HG03135 (cell line): ENCODE measurements around the gene PACSIN3.
"Not testable (repeated sequence)": the region's sequence is repeated elsewhere in the genome, so short reads cannot be mapped to it uniquely, and the experiment has no call there.

Experiments
- ATAC-seq: cut with Tn5 transposase; IDR thresholded peaks from one replicate; pipeline ENCODE4 v1.9.1; 2021; ENCODE audit warnings: mild to moderate bottlenecking, moderate library complexity; ENCODE audit not compliant: unreplicated experiment

Gene PACSIN3

GRCh38 chr11:47186076-47186699 is at the start of gene PACSIN3:
Gene PACSIN3, minus strand, starts transcription at chr11:47186434. Its CDS starts 3,707 bp downstream, at chr11:47182727.
- ATAC-seq, result peak; percentile 50

GRCh38 chr11:47235163-47235562 is 48.9 kb upstream of the PACSIN3 start:
- no peak for ATAC-seq

GRCh38 chr11:47234669-47235100 is 48.5 kb upstream of the PACSIN3 start:
- no peak for ATAC-seq

- ATAC-seq, result no peak
These were observed 47.9 kb upstream of the PACSIN3 start for GRCh38 chr11:47233989-47234668.

- ATAC-seq, result no peak
These were observed 46.8 kb upstream of the PACSIN3 start for GRCh38 chr11:47233051-47233450.

GRCh38 chr11:47229161-47229560 is 42.9 kb upstream of the PACSIN3 start:
- no peak for ATAC-seq

GRCh38 chr11:47225552-47226400 is 39.5 kb upstream of the PACSIN3 start:
- ATAC-seq, result peak; percentile 73

GRCh38 chr11:47222696-47223095 is 36.5 kb upstream of the PACSIN3 start:
- ATAC-seq, result no peak

- no peak for ATAC-seq
These were observed 34.2 kb upstream of the PACSIN3 start for GRCh38 chr11:47220401-47220821.

- ATAC-seq, result no peak
These were observed 30.0 kb upstream of the PACSIN3 start for GRCh38 chr11:47216121-47216798.

GRCh38 chr11:47215366-47215910 is 29.2 kb upstream of the PACSIN3 start:
- no peak for ATAC-seq

- peak; percentile 58 for ATAC-seq
These were observed 27.8 kb upstream of the PACSIN3 start for GRCh38 chr11:47213950-47214565.

GRCh38 chr11:47212938-47213337 is 26.7 kb upstream of the PACSIN3 start:
- ATAC-seq, result no peak

GRCh38 chr11:47208628-47209027 is 22.4 kb upstream of the PACSIN3 start:
- no peak for ATAC-seq

GRCh38 chr11:47208008-47208552 is 21.8 kb upstream of the PACSIN3 start:
- ATAC-seq, result not testable (repeated sequence)

GRCh38 chr11:47207459-47207858 is 21.2 kb upstream of the PACSIN3 start:
- no peak for ATAC-seq

GRCh38 chr11:47206577-47206976 is 20.3 kb upstream of the PACSIN3 start:
- ATAC-seq, result not testable (repeated sequence)

- ATAC-seq, result no peak
These were observed 18.4 kb upstream of the PACSIN3 start for GRCh38 chr11:47204637-47204989.

GRCh38 chr11:47202576-47202975 is 16.3 kb upstream of the PACSIN3 start:
- no peak for ATAC-seq

- no peak for ATAC-seq
These were observed 14.8 kb upstream of the PACSIN3 start for GRCh38 chr11:47201015-47201414.
